HEK293 (cell line): ENCODE measurements around the gene CCNL1.

Source experiments
- CTCF ChIA-PET: fragments of 350-600 bp; formaldehyde crosslinking; extraction: SDS; loops from one replicate; lab custom pipeline; 2021; ENCODE audit warnings: antibody characterized with exemption; lab: Yijun Ruan, JAX
- POLR2A ChIA-PET: fragments of 300-600 bp; formaldehyde crosslinking; extraction: SDS; loops from one replicate; lab custom pipeline; 2020; ENCODE audit warnings: antibody characterized with exemption, inconsistent platforms; lab: Yijun Ruan, JAX
- H3K27ac ChIP-seq: fragments of 200-500 bp; sonication (Bioruptor generic); 2 replicates; pipeline ENCODE4 v1.5.1; 2014; ENCODE audit warnings: low read depth, low read length, control low read depth, inconsistent platforms; ENCODE audit errors: extremely low read depth
- H3K36me3 ChIP-seq, 2 experiments: fragments of 200-500 bp in 1 of 2; sonication (Bioruptor generic) in 1 of 2; 1 replicate in 1 of 2; 2 replicates in 1 of 2; pipeline ENCODE4 v1.5.1; 2014 to 2017; ENCODE audit warnings: inconsistent platforms in 2 of 2, low read length in 2 of 2; ENCODE audit not compliant: control insufficient read depth in 2 of 2, insufficient read depth in 1 of 2
- H3K4me1 ChIP-seq: fragments of 200-500 bp; sonication (Bioruptor generic); 2 replicates; pipeline ENCODE4 v1.5.1; 2014; ENCODE audit warnings: mild to moderate bottlenecking, low read length, inconsistent platforms; ENCODE audit not compliant: control insufficient read depth, insufficient read depth
- H3K4me3 ChIP-seq: 2 replicates; pipeline ENCODE4 v1.5.1; 2011; ENCODE audit warnings: low read depth, mild to moderate bottlenecking, control low read depth, low read length, moderate library complexity
- H3K9me3 ChIP-seq: fragments of 200-500 bp; sonication (Bioruptor generic); 2 replicates; pipeline ENCODE4 v1.5.1; 2014; ENCODE audit warnings: low read depth, low read length, inconsistent platforms; ENCODE audit not compliant: control insufficient read depth, insufficient read depth
- HIC1 ChIP-seq: fragments of 450-650 bp; formaldehyde crosslinking; IDR thresholded peaks from 2 replicates; pipeline ENCODE4 v1.5.1; 2016; ENCODE audit warnings: missing biosample characterization, missing genetic modification characterization
- HOXA7 ChIP-seq: sonication (generic); formaldehyde crosslinking; IDR thresholded peaks from 2 replicates; pipeline ENCODE4 v1.8.1; 2022; ENCODE audit warnings: missing genetic modification reagents, borderline replicate concordance
- IKZF3 ChIP-seq: fragments of 450-650 bp; IDR thresholded peaks from 2 replicates; pipeline ENCODE4 v1.5.0; 2018; ENCODE audit warnings: missing biosample characterization, mild to moderate bottlenecking, missing genetic modification characterization, moderate library complexity
- KLF17 ChIP-seq: fragments of 450-650 bp; formaldehyde crosslinking; IDR thresholded peaks from 2 replicates; pipeline ENCODE4 v1.5.1; 2016; ENCODE audit warnings: missing biosample characterization, missing genetic modification characterization
- KLF8 ChIP-seq: fragments of 450-650 bp; formaldehyde crosslinking; IDR thresholded peaks from 2 replicates; pipeline ENCODE4 v1.5.1; 2016; ENCODE audit warnings: missing biosample characterization, missing genetic modification characterization
- KLF9 ChIP-seq: fragments of 450-650 bp; formaldehyde crosslinking; IDR thresholded peaks from 2 replicates; pipeline ENCODE4 v1.5.1; 2016; ENCODE audit warnings: missing biosample characterization, missing genetic modification characterization, low read depth
- YY1 ChIP-seq: fragments of 450-650 bp; formaldehyde crosslinking; IDR thresholded peaks from 2 replicates; pipeline ENCODE4 v1.5.1; 2018; ENCODE audit warnings: missing biosample characterization, missing genetic modification characterization
- ZBTB20 ChIP-seq: fragments of 450-650 bp; formaldehyde crosslinking; IDR thresholded peaks from 2 replicates; pipeline ENCODE4 v1.5.1; 2016; ENCODE audit warnings: missing biosample characterization, missing genetic modification characterization
- ZBTB49 ChIP-seq: fragments of 450-650 bp; formaldehyde crosslinking; IDR thresholded peaks from 2 replicates; pipeline ENCODE4 v1.5.1; 2016; ENCODE audit warnings: missing biosample characterization, missing genetic modification characterization, low read depth
- ZBTB7A ChIP-seq: fragments of 450-650 bp; formaldehyde crosslinking; IDR thresholded peaks from 2 replicates; pipeline ENCODE4 v1.5.1; 2016; ENCODE audit warnings: low read depth, missing biosample characterization, missing genetic modification characterization
- ZIC2 ChIP-seq: fragments of 450-650 bp; formaldehyde crosslinking; IDR thresholded peaks from 2 replicates; pipeline ENCODE4 v1.5.1; 2016; ENCODE audit warnings: missing biosample characterization, missing genetic modification characterization
- ZNF169 ChIP-seq: fragments of 450-650 bp; formaldehyde crosslinking; IDR thresholded peaks from 2 replicates; pipeline ENCODE4 v1.5.1; 2016; ENCODE audit warnings: missing biosample characterization, missing genetic modification characterization
- ZNF223 ChIP-seq: fragments of 450-650 bp; formaldehyde crosslinking; IDR thresholded peaks from 2 replicates; pipeline ENCODE4 v1.5.1; 2016; ENCODE audit warnings: missing biosample characterization, missing genetic modification characterization
- ZNF23 ChIP-seq: fragments of 450-650 bp; formaldehyde crosslinking; IDR thresholded peaks from 2 replicates; pipeline ENCODE4 v1.5.1; 2016; ENCODE audit warnings: missing biosample characterization, missing genetic modification characterization, borderline replicate concordance
- ZNF24 ChIP-seq: fragments of 450-650 bp; formaldehyde crosslinking; IDR thresholded peaks from 2 replicates; pipeline ENCODE4 v1.5.1; 2016; ENCODE audit warnings: missing biosample characterization, missing genetic modification characterization
- ZNF324 ChIP-seq: fragments of 450-650 bp; formaldehyde crosslinking; IDR thresholded peaks from 2 replicates; pipeline ENCODE4 v1.5.1; 2016; ENCODE audit warnings: missing biosample characterization, missing genetic modification characterization
- ZNF391 ChIP-seq: fragments of 450-650 bp; formaldehyde crosslinking; IDR thresholded peaks from 2 replicates; pipeline ENCODE4 v1.5.1; 2016; ENCODE audit warnings: low read depth, missing biosample characterization, missing genetic modification characterization, borderline replicate concordance
- ZNF394 ChIP-seq: fragments of 450-650 bp; formaldehyde crosslinking; IDR thresholded peaks from 2 replicates; pipeline ENCODE4 v1.5.1; 2016; ENCODE audit warnings: missing biosample characterization, missing genetic modification characterization, mild to moderate bottlenecking, moderate library complexity, borderline replicate concordance
- ZNF624 ChIP-seq: fragments of 450-650 bp; formaldehyde crosslinking; IDR thresholded peaks from 2 replicates; pipeline ENCODE4 v1.5.1; 2017; ENCODE audit warnings: missing biosample characterization, missing genetic modification characterization
- ZNF629 ChIP-seq: fragments of 450-650 bp; formaldehyde crosslinking; IDR thresholded peaks from 2 replicates; pipeline ENCODE4 v1.5.1; 2017; ENCODE audit warnings: missing biosample characterization, missing genetic modification characterization
- ZNF645 ChIP-seq: fragments of 450-650 bp; formaldehyde crosslinking; IDR thresholded peaks from 2 replicates; pipeline ENCODE4; 2016; ENCODE audit warnings: missing biosample characterization, missing genetic modification characterization
- ZSCAN23 ChIP-seq: fragments of 450-650 bp; formaldehyde crosslinking; IDR thresholded peaks from 2 replicates; pipeline ENCODE4 v1.5.1; 2016; ENCODE audit warnings: missing biosample characterization, missing genetic modification characterization
- ZSCAN4 ChIP-seq: fragments of 450-650 bp; formaldehyde crosslinking; IDR thresholded peaks from 2 replicates; pipeline ENCODE4 v1.5.1; 2017; ENCODE audit warnings: missing biosample characterization, missing genetic modification characterization
- TF ChIP-seq, protein P1 (sequence below): fragments of 450-650 bp; formaldehyde crosslinking; IDR thresholded peaks from 2 replicates; pipeline ENCODE4 v1.5.1; 2016; ENCODE audit warnings: missing biosample characterization, missing genetic modification characterization
- TF ChIP-seq, protein P2 (sequence below): sonication (generic); formaldehyde crosslinking; IDR thresholded peaks from 2 replicates; pipeline ENCODE4 v1.8.1; 2022; ENCODE audit warnings: mild to moderate bottlenecking, moderate library complexity, missing genetic modification reagents

The CCNL1 gene

GRCh38 chr3:157159762-157160657 is at the start of gene CCNL1:
Gene CCNL1, minus strand, starts transcription at chr3:157160147. Its CDS starts 53 bp downstream, at chr3:157160094.
- POLR2A ChIA-PET, result interaction anchor here (0.8 to 7.4 kb wide), 11 partner anchors 9 to 339 kb away, joined by 3 to 159 read pairs (median 4); partner anchors contain the start of gene PTX3
- peaks cover 9% of the 10 kb centered on the region for H3K4me1 ChIP-seq
- TF ChIP-seq ZNF169 (tag by site-specific recombination) (no peak), ZSCAN4 (tag by site-specific recombination) (peak; percentile 37; the same call in 1 of the 2 replicates), KLF17 (peak; percentile 93; the same call in 1 of the 2 replicates), ZNF391 (tag by site-specific recombination) (peak; percentile 84), HIC1 (peak; percentile 98), ZBTB20 (peak; percentile 76), ZNF23 (tag by site-specific recombination) (no peak), ZNF394 (peak; percentile 72; the same call in 1 of the 2 replicates), ZNF24 (tag by site-specific recombination) (0 out of 2 replicates have a peak, but pooled peaks have one; percentile 47), ZNF624 (tag by site-specific recombination) (no peak), KLF8 (tag by site-specific recombination) (peak; percentile 86), ZIC2 (tag by site-specific recombination) (peak; percentile 13; the same call in 1 of the 2 replicates), HOXA7 (CRISPR knock-in tag) (no peak), IKZF3 (tag by site-specific recombination) (peak; percentile 72), ZBTB49 (tag by site-specific recombination) (no peak), ZBTB7A (tag by site-specific recombination) (peak; percentile 71), ZSCAN23 (tag by site-specific recombination) (peak; percentile 71; the same call in 1 of the 2 replicates), ZNF324 (tag by site-specific recombination) (peak; percentile 74), KLF9 (peak; percentile 91), ZNF629 (tag by site-specific recombination) (peak; percentile 99), ZNF645 (tag by site-specific recombination) (no peak), YY1 (tag by site-specific recombination) (peak; percentile 78), ZNF223 (no peak; the same call in 1 of the 2 replicates)
- TF ChIP-seq, protein P1, sequence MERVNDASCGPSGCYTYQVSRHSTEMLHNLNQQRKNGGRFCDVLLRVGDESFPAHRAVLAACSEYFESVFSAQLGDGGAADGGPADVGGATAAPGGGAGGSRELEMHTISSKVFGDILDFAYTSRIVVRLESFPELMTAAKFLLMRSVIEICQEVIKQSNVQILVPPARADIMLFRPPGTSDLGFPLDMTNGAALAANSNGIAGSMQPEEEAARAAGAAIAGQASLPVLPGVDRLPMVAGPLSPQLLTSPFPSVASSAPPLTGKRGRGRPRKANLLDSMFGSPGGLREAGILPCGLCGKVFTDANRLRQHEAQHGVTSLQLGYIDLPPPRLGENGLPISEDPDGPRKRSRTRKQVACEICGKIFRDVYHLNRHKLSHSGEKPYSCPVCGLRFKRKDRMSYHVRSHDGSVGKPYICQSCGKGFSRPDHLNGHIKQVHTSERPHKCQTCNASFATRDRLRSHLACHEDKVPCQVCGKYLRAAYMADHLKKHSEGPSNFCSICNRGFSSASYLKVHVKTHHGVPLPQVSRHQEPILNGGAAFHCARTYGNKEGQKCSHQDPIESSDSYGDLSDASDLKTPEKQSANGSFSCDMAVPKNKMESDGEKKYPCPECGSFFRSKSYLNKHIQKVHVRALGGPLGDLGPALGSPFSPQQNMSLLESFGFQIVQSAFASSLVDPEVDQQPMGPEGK (tag by site-specific recombination), result peak; percentile 62
- TF ChIP-seq, protein P2, sequence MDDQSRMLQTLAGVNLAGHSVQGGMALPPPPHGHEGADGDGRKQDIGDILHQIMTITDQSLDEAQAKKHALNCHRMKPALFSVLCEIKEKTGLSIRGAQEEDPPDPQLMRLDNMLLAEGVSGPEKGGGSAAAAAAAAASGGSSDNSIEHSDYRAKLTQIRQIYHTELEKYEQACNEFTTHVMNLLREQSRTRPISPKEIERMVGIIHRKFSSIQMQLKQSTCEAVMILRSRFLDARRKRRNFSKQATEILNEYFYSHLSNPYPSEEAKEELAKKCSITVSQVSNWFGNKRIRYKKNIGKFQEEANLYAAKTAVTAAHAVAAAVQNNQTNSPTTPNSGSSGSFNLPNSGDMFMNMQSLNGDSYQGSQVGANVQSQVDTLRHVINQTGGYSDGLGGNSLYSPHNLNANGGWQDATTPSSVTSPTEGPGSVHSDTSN, result peak; percentile 94

More at GRCh38 chr3:157159762-157160657, at the start of gene CCNL1:
- peak within 1 kb of the TSS; percentile 95 for H3K4me3 ChIP-seq
- H3K9me3 ChIP-seq, result no peaks in the 10 kb centered on the region
- CTCF ChIA-PET, result interaction anchor here (0.6 to 1.8 kb wide), 5 partner anchors 13 to 625 kb away, joined by 3 to 9 read pairs (median 3); no protein-coding TSS in a partner anchor
- H3K36me3 ChIP-seq, result peaks cover 13 to 42% of the 10 kb centered on the region in 2 experiments; a peak in 2 of 3 replicates
- peak within 1 kb of the TSS; percentile 82 for H3K27ac ChIP-seq
